Endothelial cell of umbilical vein (primary cell): Measurements from ENCODE around the gene KIAA0232. TPM values are rescaled to one million over a fixed set of nuclear protein-coding genes. Genes with fewer than 3 reads are reported as not detected.

ENCODE experiments used
- BruUV-seq: library from RNA; stranded (reverse); fragments of 400-500 nt; replicated peaks from 2 replicates; lab custom pipeline; 2021; lab: Mats Ljungman, UMichigan
- CTCF ChIA-PET: fragments of 300-600, 350-600 bp; sonication (Branson Sonifier 250); formaldehyde crosslinking; loops from one replicate; lab custom pipeline; 2021; ENCODE audit warnings: antibody characterized with exemption, inconsistent platforms; lab: Charles Lee
- POLR2A ChIA-PET: fragments of 300-600, 350-600 bp; sonication (Branson Sonifier 250); formaldehyde crosslinking; loops from one replicate; lab custom pipeline; 2021; ENCODE audit warnings: antibody characterized with exemption, inconsistent platforms; lab: Charles Lee
- DNase-seq: peaks from one replicate; pipeline ENCODE4 v3.0.0-alpha.2; 2011; ENCODE audit warnings: low read depth, low spot score
- FAIRE-seq: peaks from 2 replicates; lab custom pipeline; 2011; peaks lifted over from hg19 to GRCh38; lab: Jason Lieb, UNC
- H2AFZ ChIP-seq: 2 replicates; pipeline ENCODE4 v1.6.0; 2012; ENCODE audit warnings: low read depth, low read length, control low read depth, inconsistent platforms
- H3K27ac ChIP-seq: 2 replicates; pipeline ENCODE4 v1.5.1; 2011; ENCODE audit warnings: low read depth, mild to moderate bottlenecking, control low read depth, low read length, moderate library complexity; ENCODE audit not compliant: insufficient read depth
- H3K27me3 ChIP-seq, 2 experiments: 2 replicates each; pipeline versions ENCODE4 v1.6.0 to v1.6.1; 2011; ENCODE audit warnings: low read length in 2 of 2, mixed read lengths in 1 of 2; ENCODE audit not compliant: control insufficient read depth in 2 of 2, insufficient read depth in 2 of 2
- H3K36me3 ChIP-seq, 2 experiments: 2 replicates in 1 of 2; 3 replicates in 1 of 2; pipeline ENCODE4 v1.5.1; 2011; ENCODE audit warnings: low read length in 2 of 2, mild to moderate bottlenecking in 1 of 2, moderate library complexity in 1 of 2; ENCODE audit not compliant: control insufficient read depth in 2 of 2, insufficient read depth in 2 of 2; ENCODE audit errors: extremely low read depth in 1 of 2
- H3K4me1 ChIP-seq: 3 replicates; pipeline ENCODE4 v1.5.1; 2011; ENCODE audit warnings: mild to moderate bottlenecking, low read length; ENCODE audit not compliant: control insufficient read depth, insufficient read depth; ENCODE audit errors: extremely low read depth
- H3K4me2 ChIP-seq: 2 replicates; pipeline ENCODE4 v1.6.1; 2011; ENCODE audit warnings: low read length, control low read depth, mixed read lengths; ENCODE audit not compliant: insufficient read depth
- H3K4me3 ChIP-seq, 3 experiments: fragments of 200-600 bp in 1 of 3; sonication (generic), shearing (Covaris generic) in 1 of 3; replicated peaks in 1 of 3; 2 replicates each; pipeline ENCODE4 v1.5.1; 2011 to 2016; ENCODE audit warnings: control low read depth in 3 of 3, low read length in 3 of 3, mild to moderate bottlenecking in 2 of 3, inconsistent platforms in 1 of 3, low read depth in 1 of 3, moderate library complexity in 1 of 3; ENCODE audit not compliant: insufficient read depth in 1 of 3
- H3K79me2 ChIP-seq: 2 replicates; pipeline ENCODE4 v1.6.0; 2012; ENCODE audit warnings: low read length, inconsistent platforms; ENCODE audit not compliant: control insufficient read depth, insufficient read depth
- H3K9ac ChIP-seq: replicated peaks from 2 replicates; pipeline ENCODE3; 2011; ENCODE audit warnings: low read length, control low read depth; ENCODE audit not compliant: insufficient read depth; ENCODE audit errors: extremely low read depth
- H3K9me1 ChIP-seq: replicated peaks from 3 replicates; pipeline ENCODE4 v1.6.0; 2011; ENCODE audit warnings: mild to moderate bottlenecking, low read length; ENCODE audit not compliant: control insufficient read depth, insufficient read depth; ENCODE audit errors: extremely low read depth
- H3K9me3 ChIP-seq: replicated peaks from 2 replicates; pipeline ENCODE4 v1.5.1; 2012; ENCODE audit warnings: low read length, inconsistent platforms; ENCODE audit not compliant: control insufficient read depth, insufficient read depth
- H4K20me1 ChIP-seq: replicated peaks from 2 replicates; pipeline ENCODE3; 2011; ENCODE audit warnings: mild to moderate bottlenecking, low read length; ENCODE audit not compliant: control insufficient read depth, insufficient read depth; ENCODE audit errors: extremely low read depth
- CTCF ChIP-seq, 2 donors: IDR thresholded peaks; 1 replicate in 1 of 2; 2 replicates in 1 of 2; pipeline ENCODE4 v1.5.1; 2011; ENCODE audit warnings: low read length in 2 of 2, mild to moderate bottlenecking in 2 of 2, moderate library complexity in 2 of 2, control low read depth in 1 of 2, inconsistent platforms in 1 of 2, low read depth in 1 of 2; ENCODE audit not compliant: insufficient read depth in 1 of 2; ENCODE audit errors: extremely low read depth in 1 of 2
- EZH2 ChIP-seq: IDR thresholded peaks from 2 replicates; pipeline ENCODE4 v1.6.1; 2012; ENCODE audit warnings: borderline replicate concordance, low read depth, mild to moderate bottlenecking, moderate library complexity, low read length, inconsistent platforms; ENCODE audit not compliant: severe bottlenecking
- FOS ChIP-seq: IDR thresholded peaks from 2 replicates; pipeline ENCODE4 v1.6.1; 2011; ENCODE audit warnings: mild to moderate bottlenecking, low read length, moderate library complexity, borderline replicate concordance; ENCODE audit not compliant: insufficient read depth
- GATA2 ChIP-seq: IDR thresholded peaks from 2 replicates; pipeline ENCODE4 v1.7.0; 2011; ENCODE audit warnings: low read depth, mild to moderate bottlenecking, moderate library complexity, mixed read lengths, low read length; ENCODE audit not compliant: insufficient read length, insufficient read depth
- JUN ChIP-seq: IDR thresholded peaks from 2 replicates; pipeline ENCODE4 v1.6.1; 2011; ENCODE audit warnings: borderline replicate concordance, low read depth; ENCODE audit not compliant: insufficient read length, insufficient read depth
- MAX ChIP-seq: IDR thresholded peaks from 2 replicates; pipeline ENCODE4 v1.6.1; 2011; ENCODE audit not compliant: insufficient read depth, insufficient read length
- MYC ChIP-seq: IDR thresholded peaks from one replicate; pipeline ENCODE4 v1.6.1; 2011; ENCODE audit warnings: mild to moderate bottlenecking, low read depth, low read length
- POLR2A ChIP-seq: IDR thresholded peaks from 2 replicates; pipeline ENCODE4 v1.6.1; 2012; ENCODE audit warnings: low read depth, mild to moderate bottlenecking, control low read depth, low read length
- POLR2AphosphoS5 ChIP-seq: IDR thresholded peaks from 2 replicates; pipeline ENCODE4 v1.6.1; 2012; ENCODE audit warnings: low read depth, mild to moderate bottlenecking, control low read depth, low read length, moderate library complexity; ENCODE audit not compliant: insufficient read depth
- dilution Hi-C: fragments of 300-500 bp; cut with MboI; formaldehyde crosslinking; loops from one replicate; pipeline ENCODE4 v1.15.0; 2019; ENCODE audit warnings: low sequenced_read_pairs; ENCODE audit not compliant: extremely low pct_ligation_motif_present
- intact Hi-C: fragments of 100-400 bp; cut with micrococcal nuclease; formaldehyde crosslinking; loops from one replicate; pipeline ENCODE4 v1.10.0; 2022
- polyA plus RNA-seq, 4 experiments: library from polyadenylated mRNA; depleted of rRNA in 3 of 4; stranded (reverse) in 3 of 4; unstranded in 1 of 4; fragments of >200 nt; gene quantifications; 2 replicates each; pipeline versions ENCODE4 v1.2.1 to v1.2.3, GENCODE V29; 2011 to 2012; ENCODE audit warnings: missing spikeins in 1 of 4
- total RNA-seq: library from RNA; stranded (reverse); gene quantifications from 2 replicates; pipeline ENCODE4 v1.2.3, GENCODE V29; 2021

KIAA0232 gene
- total and polyA plus RNA-seq, 2 donors (not counting 3 experiments of a cell fraction or from before 2014, with no cell fraction given): 5.3 to 18.4 TPM

DNA sequence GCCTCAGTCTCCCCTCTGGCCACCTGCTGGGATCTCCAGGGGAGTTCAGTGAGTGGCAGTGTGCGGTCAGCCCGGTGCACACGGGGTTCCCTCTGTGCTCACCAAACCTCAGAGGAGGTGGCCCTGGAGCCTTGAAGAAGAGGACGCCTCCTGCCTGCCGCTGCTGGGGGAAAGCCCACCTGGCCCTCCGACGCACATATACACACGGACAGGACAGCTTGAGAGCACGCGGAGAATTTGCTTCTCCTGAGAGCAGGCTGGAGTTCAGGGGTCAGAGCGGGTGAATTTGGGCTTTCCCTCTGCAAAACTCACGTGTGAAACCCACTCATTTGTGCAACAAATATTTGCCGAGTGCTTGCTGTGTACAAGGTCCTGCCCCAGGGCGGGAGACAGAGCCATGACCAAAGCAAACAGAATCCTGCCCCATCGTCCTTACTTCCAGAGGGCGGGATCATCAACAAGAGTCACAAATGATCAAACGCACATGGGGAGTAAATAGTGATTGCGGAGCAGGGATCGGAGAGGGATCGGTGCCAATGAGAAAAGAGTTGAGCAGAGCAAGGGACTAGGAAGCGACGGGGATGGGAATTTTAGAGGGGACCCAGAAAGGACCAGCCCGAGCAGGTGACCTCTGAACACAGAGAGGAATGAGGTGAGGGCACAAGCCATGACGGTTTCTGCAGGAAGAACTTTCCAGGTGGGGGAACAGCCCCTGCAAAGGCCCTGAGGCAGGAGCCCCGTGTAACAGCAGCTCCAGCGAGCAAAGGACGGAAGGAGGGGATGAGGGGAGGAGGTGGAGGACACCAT, 49.0 kb upstream of the KIAA0232 start:
- H3K79me2 ChIP-seq: no peaks in the 10 kb centered on the region
- no peaks in the 10 kb centered on the region for H3K9me1 ChIP-seq
- H3K9ac ChIP-seq: no peak overlapping the region
- TF ChIP-seq GATA2 (no peak), MAX (no peak), FOS (no peak), CTCF (IDR thresholded peaks at IDR 0.05; ENCODE audit: extremely low read depth in 1 of 2, insufficient read depth in 1 of 2, low read depth in 1 of 2, low read length in 2 of 2) (no peak), MYC (no peak), EZH2 (no peak), JUN (no peak), POLR2A (no peak), POLR2AphosphoS5 (no peak)
- CTCF ChIA-PET: interaction anchor here (1.2 to 1.3 kb wide), 2 partner anchors 13 to 140 kb away, joined by 8 to 11 read pairs; no protein-coding TSS in a partner anchor
- H2AFZ ChIP-seq: no peak overlapping the region
- POLR2A ChIA-PET: no interaction called here
- H3K36me3 ChIP-seq: no peaks in the 10 kb centered on the region
- no peak overlapping the region for H3K4me2 ChIP-seq
- no peaks in the 10 kb centered on the region for H4K20me1 ChIP-seq
- dilution Hi-C loops (no loop called here), intact Hi-C loops (no loop called here)
- BruUV-seq: no TSS peak
- H3K27ac ChIP-seq: no peak overlapping the region
- H3K27me3 ChIP-seq: no peaks in the 10 kb centered on the region
- no peak overlapping the region for H3K4me3 ChIP-seq
- H3K4me1 ChIP-seq: peaks cover 3% of the 10 kb centered on the region
- FAIRE-seq (no peak), DNase-seq (no peak)
- H3K9me3 ChIP-seq: no peaks in the 10 kb centered on the region
